SIG-M5 treated with dmso at 0.1 percent for 504 hours (cell line): ENCODE data around the gene RAMP1.

Source experiments
- DNase-seq: peaks from one replicate; lab custom pipeline; 2025; ENCODE audit not compliant: unreplicated experiment; lab: John Stamatoyannopoulos, UW

RAMP1 gene

DNA sequence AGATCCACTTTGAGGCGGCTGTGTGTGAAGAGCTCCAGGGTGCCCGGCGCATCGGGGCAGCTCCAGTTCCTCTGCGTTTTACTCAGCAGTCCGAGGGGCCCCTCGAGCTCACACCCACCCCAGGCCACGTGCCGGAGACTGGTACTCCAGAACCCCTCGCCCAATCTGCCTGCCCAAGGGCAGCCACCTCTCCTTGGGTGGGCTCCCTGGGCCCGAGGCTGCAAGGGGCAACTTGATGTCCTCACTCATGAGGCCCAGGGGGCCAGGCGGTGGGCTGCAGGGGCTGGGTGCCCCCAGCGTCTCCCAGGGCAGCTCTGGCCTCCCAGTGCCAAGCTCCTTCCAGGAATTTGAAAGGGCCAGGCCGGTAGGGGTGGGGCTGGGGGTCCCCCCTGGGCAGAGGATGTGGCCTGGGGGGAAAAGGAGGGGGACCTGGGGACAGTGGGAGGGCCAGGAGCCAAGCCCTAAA, 16.7 kb downstream of the RAMP1 start:
- DNase-seq: no peak

DNA sequence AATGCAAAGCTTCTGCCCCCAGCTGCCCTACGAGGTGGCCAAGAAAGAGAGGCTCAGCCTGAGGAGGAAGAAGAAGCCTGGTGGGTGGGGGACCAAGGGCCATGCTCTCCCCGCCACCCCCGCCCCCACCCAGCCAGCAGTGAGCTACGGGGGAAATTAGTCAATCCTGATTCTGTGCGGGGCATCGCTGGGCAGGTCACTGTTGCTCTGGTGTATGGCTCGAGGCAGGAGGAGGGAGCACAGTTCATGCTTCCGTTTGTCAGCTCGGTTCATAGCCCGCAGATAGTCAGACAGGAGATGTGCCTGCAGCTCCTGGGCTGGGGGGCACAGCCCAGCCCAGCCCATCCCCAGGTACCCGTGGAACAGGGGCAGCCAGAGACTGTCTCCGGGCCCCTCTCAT, 17.1 kb downstream of the RAMP1 start:
- DNase-seq: no peak

DNA sequence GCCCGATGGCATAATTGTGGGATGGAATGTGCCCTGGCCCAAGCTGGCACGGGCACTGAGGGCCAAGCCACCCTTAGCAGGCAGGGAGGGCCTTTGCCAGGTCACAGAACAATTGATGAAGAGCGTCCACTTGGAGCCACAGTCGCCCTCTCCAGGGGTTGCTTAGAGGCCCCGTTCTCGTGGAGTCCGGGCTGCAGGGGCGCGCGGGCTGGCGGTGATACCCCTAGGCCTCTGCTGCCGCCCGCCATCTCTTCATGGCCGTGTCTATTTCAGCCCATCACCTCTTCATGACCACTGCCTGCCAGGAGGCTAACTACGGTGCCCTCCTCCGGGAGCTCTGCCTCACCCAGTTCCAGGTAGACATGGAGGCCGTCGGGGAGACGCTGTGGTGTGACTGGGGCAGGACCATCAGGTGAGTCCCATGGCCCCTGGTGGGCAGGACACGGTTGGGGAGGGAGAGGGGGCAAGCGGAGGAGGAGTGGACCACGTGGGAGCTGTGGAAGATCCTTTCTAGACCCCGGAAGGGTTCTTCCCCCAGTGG, 17.6 kb downstream of the RAMP1 start:
- no peak for DNase-seq

DNA sequence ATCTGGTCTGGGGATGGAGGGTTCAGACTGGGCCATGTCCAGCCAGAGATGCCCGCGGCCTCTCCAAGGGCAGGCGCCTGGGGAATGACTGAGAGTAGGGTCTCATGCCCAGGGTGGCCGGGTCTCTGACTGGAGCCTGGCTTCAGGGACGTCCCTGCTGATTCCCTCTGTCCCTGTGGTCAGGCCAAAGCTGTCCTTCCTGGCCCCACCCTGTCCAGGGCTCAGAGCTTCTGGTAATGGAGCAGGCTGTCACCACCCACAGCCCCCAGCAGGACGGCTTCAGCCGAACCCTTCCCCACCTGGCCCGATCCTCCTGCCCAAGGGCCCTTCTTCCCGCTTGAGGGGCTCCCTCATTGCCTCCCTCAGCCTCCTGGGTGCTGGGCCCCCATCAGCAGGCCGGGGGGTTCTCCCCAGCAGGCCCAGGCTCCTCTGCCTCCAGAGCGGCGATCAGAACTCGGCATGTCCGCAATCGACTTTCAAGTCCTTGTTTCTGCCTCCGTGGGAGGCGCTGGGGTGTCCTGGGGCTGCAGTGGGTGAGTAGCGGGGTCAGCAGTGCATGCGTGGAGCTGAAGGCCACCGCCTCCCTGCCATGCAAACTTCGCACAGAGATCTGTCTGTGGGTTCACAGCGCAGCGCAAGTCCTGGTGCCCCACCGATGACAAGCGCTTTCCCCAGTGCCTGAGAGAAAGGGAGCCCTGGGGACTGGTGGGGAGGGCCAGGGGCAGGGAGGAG, 18.3 kb downstream of the RAMP1 start:
- DNase-seq: no peak

DNA sequence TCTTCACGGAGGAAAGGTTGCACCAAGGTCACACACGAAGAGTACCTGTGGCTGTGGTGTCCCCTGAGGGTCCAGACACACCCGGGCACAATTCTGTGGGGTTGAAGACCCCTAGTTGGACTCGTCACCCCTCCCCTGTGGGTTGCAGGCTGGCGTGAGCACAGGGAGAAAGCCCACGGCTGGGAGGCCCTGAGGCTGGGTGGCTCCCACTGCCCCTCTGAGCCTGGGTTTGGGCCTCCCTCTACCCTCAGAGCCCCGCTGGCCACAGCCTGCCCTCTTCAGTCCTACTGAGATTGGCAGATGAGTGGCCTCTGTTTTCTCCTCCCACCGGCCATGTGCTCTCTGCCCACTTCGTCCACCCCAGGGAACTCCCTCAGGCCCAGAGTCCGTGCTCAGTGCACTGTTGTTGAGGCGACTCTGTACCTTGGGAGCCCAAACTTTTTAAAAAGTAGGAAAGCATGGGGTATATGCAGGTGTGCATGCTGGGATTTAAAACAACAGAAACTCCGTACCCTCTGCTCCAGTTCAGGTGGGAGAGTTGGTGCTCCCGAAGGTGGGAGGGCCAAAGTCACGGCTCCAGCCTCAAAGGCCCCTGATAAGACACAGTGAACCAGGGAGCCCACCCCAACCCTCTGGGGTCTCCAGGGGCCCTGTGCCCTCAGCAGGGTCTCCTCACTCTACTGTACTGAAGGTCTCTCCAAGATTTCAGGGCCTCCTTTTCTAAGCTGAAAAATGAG, 19.1 kb downstream of the RAMP1 start:
- DNase-seq: no peak

DNA sequence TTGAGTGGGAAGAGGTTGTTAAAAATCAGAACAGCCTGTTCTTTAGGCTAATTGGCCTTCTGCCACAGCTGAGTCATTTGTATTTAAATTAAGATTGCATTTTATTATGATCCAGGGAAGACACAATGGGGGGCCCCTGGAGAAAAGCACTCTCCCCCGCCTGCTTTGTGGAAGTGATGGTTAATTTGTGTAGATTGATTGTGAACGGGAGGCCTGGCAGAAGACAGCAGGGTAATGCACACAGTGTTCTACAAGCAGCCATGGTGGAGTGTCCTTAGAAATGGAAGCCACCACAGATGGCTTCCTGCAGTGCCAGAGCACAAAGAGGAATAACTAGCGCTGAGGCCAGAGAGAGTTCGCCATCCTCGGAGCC, 19.6 kb downstream of the RAMP1 start:
- DNase-seq: no peak

DNA sequence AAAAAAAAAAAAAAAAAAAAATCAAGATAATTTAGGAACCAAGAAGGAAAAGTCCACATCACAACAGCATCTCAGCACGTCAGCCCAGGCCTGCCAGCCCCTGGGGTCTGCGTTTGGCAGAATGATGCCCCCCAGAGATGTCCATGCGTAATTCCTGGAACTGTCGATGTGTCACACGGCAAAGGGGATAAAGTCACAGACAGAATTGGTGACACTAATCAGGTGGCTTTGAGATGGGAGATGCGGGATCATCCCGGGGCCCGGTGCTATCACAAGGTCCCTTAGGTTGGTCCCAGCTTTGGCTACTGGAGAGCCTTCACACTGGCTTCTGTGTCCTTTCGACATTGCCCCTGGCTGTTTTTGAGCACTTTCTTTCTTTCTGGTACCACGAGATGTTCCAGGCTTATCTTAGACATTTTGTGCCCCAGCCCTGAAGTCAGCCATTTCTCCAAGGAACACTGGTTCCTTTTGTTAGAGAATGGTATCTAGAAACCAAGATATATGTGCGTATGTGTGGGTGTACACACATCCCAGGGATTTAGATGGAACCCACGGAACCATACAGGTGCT, 20.7 kb downstream of the RAMP1 start:
- no peak for DNase-seq

DNA sequence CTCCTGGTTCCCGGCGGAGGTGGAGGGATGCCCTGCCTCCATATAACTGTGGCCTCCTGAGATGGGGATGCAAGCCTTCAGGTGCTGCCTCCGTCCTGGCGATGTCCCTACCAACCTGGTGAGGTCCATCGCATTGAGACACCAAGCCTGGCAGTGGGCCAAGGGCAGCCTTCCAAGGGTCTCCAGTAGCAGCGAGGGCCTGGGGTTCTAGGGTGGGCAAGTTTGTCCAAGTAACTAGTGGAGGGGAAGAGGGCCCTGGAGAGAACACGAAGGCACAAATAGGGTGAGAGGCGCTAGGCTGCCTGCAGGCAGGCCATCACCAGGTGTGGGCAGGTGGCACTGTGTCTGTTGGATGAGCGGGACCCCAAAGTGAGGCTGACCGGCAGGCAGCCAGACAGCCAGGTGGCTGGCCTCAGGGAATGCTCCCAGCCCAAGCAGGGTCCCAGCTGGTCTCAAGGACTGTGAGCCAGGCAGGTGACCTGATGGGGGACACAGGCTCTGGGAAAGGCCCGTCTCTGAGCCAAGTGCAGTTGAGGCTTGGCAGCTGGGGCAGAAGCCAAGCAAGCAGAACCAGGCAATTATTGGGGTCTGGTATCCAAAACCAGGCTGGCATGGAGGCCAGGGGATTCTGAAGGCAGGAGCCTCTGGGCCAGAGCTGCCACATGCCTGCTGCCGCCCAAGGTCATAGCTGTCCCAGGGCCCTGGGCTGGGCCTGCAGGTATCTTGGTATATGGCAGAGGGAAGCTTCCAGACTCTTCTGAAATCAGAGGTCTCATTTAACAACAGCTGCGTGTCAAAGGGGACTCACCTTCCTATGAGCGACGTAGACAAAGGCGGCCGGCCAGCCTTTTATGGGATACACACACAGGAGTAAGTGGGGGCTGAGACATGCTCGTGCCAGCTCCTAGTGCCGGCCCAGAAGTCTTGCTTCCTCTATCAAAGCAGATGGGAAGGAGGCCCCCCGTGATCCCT, 23.4 kb downstream of the RAMP1 start:
- DNase-seq: no peak

DNA sequence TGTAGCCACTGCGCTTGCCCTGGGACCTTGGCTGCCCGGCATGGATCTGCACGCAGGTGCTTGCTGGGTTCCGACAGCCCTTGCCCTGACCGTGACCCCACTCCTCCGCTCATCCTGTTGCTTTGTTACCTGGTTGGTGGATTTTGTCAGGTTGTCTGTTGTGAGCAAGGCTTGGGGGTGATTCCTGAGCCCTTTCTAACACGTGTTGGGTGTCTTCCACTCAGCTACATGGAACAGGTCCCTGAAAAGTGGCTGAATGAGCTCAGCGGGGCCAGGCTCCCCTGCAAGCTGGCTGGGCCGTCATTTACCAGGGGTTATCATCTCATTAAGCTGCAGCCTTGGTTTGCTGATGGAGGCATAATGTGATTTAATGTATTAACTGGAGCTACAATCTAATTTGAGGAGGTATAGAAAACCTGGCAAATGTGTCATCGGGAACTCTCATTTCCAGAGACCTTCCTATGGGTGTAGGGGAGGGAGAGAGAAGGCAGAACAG, 24.6 kb downstream of the RAMP1 start:
- DNase-seq: no peak

DNA sequence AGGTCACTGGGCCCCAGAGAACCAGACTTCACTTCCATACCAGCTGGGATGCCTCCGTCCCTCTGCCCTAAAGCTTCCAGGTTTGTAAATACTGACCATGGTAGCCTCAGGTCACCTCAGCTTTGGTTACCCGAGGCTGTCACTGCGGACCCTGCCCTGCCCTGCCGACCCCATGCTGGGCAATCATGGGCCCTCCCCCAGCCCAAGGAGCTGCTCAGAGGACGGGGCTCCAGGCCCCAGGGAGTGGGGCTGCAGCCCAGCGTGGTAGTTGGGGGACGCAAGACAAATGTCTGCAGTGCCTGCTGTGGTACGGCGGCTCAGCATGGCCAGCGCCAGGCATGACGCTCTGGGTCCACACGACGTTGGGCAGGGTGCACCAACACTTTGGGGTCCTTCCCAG, 25.3 kb downstream of the RAMP1 start:
- DNase-seq: no peak

DNA sequence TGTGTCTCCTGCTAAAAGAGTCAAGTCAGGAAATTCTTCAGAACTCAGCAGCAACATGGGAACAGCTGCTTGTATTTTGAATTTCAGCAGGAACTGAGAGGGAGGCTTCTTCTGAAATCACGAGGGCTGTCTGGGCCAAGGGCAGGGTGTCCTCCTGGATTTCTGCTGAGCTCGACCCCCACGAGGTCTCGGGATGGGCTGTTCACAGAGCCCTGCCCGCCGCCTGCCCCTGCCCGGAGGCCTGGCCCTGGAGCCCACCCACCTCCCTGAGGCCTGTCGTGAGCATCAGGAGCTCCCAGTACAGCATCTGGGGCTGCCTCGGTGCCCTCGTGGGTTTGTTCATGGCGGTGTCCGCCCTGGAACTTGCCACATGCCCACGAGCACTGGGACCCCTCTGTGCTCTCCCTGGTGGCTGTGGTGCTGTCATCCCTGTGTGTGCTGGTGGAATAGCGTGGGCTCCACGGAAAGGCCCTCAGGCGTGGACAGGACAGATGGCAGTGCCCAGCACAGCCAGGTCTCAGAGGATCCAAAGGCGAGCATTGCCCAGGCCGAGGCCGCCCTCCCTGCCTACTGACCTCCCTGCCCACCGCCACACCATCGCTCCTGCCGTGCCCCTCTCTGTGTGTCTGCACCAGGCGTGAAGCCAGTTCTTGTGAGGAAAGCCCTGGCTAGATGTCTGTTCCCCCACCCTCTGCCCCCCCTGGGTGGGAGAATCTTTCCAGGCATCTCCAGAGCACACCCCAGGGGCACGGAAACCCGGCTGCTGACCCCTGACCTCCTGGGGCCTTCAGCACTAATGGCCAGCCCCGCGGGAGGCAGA, 25.9 kb downstream of the RAMP1 start:
- no peak for DNase-seq

DNA sequence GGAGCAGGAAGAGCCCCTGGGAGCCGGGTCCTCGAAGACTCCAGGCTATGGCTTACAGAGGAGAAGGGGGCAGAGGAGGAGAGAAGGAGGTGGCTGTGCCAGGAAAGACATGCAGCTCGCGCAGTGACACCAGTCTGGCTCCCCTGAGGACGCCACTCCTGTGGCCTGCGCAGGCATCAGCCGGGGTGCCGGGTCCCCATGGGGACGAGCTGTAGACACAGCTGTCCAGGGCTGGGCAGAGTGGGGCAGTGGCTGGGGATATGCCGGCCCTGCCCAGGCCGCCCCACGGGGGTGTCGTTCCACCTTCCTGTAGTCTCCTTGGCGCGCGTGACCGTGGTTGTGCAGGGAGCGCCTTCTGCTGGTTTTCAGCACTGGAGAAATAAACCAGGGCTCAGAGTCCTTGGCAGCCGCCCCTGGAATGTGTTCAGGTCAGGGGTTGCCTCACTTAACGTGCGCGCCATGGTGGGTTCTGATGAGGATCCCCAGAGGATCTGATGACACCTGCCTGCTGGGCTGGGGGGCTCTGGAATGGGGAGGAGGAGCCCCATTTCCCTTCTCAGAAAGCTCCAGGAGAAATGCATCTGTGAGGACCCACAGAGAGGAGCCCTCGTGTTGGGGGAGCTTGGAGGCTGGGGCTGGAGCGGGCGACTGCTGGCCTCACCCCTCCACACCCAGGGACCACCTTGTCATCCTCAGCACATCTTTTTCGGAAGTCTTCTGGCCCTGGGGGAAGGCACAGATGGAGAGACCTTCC, 26.7 kb downstream of the RAMP1 start:
- no peak for DNase-seq

DNA sequence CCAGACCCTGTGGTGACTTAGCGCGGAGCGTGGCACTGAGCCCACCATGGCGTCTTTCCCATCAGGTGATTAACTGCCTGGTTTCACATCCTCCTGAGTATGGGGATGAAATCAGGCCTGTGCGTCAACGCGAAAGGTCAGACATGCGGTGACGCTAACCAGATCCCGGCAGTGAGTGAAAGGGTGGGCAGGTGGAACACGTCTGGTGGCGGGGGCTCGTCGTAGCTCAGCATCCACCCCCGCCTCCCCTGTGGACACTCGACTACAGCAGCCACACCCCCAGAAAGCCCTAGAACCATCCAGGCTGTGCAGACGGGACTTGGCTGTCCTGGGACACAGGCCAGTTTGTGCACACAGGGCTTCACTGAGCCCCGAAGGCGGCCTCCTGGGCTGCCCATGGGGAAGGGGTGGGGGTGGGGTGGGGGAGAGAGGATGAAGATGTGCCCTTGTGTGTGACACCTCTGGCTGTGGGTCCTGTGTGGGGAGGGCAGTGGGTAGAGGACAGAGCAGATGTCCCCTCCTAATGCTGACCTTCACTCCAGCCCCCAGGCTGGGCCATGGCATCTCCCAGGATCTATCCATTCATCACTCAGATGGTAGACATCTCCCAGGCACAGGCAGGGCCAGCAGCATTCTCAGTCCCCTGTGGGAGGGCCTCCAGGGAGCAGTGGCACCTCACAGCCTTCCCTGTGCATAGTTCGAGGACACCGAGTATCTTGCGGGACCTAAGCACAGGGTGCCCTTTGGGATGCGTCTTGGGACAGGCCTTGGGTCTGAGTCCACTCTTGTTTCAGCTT, 27.5 kb downstream of the RAMP1 start:
- DNase-seq: no peak

DNA sequence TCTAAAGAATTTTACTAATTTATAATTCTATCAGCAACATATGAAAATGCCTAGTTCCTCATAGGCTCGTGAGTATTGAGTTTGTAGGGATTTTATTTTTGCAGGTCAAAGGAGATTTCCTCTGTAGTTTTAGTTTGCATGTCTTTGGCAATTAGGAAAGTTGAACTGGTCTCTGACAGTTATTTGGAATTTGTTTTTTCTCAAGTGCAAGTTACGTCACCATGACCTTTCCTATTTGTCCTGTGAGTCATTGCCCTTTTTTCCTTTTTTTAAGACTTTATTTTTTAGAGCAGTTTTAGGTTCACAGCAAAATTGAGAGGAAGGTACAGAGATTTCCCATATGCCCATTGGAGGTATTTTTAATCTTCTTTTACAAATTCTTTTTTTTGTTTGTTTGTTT, 29.0 kb downstream of the RAMP1 start:
- DNase-seq: peak; percentile 33

DNA sequence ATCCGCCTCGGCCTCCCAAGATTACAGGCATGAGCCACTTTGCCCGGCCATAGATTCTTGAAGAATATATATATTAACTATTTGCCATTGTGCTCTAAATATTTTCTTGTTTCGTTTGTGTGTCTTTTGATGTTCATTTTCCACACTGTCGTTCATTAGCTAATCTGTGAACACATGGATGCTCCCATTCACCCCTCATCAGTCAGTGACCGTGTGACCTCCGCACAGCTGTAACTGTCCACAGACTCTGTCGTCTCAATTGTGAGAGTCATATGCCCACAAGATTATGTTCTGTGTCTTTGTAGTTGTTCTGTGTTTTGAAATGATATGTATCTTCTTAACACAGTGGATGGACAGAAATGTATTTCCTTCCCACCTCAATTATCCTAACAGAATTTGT, 29.6 kb downstream of the RAMP1 start:
- DNase-seq: no peak

DNA sequence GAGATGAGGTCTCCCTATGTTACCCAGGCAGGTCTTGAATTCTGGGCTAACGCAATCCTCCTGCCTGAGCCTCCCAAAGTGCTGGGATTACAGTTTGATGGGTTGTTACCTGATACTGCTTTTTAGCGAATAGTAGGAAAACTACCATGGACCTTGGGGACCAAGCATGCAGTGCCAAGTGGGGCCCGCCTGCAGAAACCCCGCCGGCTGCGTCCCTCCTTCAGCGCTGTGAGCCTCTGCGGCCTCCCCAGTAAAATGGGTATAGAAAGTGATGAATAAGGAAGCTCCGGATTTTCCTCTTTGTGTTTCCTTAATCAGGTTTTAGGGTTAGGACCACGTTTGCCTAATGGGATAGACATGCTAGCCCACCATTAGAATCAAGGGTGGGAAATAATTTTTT, 30.4 kb downstream of the RAMP1 start:
- no peak for DNase-seq

DNA sequence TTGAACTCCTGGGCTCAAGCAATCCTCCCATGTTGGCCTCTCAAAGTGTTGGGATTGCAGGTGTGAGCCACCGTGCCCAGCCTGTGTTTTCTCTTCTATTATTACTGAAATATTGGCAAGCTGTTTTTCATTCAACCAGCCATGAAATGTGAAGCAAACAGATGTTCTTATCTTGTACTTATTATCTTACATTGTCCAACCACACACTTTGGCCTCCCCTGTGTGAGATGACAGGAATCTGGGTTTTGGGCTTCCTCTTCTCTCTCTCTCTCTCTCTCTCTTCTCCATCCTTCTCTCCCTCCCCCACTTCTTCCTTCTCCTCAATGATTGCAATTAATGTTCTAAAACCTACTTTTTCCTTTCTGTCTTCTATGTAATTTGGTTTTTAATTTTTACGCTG, 33.1 kb downstream of the RAMP1 start:
- DNase-seq: no peak

DNA sequence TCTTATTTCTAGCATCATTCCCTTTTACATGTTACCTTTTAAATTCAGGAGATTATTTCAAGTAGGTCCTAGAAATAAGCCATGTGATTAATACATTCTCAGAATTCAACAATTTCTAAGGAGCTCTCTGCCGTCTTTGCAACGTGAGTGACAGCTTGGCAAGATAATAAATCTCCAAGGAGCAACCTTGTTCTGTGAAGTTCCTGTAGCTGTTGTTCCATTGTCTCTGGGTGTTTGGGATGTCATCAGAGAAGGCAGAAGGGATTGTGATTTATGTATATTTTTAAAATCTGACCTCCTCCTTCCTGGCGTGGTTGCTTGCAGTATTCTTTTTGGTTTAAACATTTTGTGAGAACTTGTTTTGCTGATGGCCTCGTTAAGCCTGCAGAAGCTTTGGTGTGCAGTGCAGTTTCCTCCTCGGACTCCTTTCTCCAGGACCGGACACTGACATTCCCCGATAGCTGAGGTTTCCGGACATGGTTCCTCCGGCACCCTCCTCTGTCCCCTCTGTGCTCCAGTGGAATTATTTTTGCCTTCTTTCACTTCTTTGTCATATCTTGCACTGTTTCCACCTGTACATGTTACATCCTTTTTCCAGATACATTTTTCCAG, 33.7 kb downstream of the RAMP1 start:
- DNase-seq: no peak
